NOMO-1 treated with DMSO at 0.1 percent for 48 hours (cell line): Measurements from ENCODE around the gene ASTN2.
"Not testable (repeated sequence)": the region's sequence is repeated elsewhere in the genome, so short reads cannot be mapped to it uniquely, and the experiment has no call there.

Experiments used
- DNase-seq: peaks from one replicate; lab custom pipeline; 2025; ENCODE audit not compliant: unreplicated experiment; lab: John Stamatoyannopoulos, UW

The ASTN2 gene

DNA sequence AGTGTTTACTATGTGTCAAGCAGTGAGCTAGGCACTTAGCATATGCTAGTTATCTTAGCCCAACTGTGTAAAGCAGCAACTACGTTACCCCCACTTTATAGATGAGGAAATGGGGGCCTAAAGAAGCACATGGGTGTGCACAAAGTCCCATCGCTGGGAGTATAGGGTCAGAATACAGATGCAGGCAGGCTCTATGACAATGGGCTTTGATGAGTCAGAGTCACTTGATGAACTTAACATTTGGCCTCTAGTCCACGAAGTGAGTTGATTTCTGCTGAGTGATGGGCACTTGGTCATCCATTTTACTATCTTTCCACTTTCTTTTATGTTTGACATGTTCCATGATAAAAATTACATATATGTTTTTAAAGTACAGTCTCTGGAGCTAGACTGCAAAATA lies 523.4 kb downstream of the ASTN2 start:
- DNase-seq: no peak

- DNase-seq: not testable (repeated sequence)
These were observed 526.4 kb downstream of the ASTN2 start for GRCh38 chr9:116888476-116888875.

- DNase-seq: no peak
These were observed 526.8 kb downstream of the ASTN2 start for GRCh38 chr9:116888066-116888465.

- no peak for DNase-seq
These were observed 531.2 kb downstream of the ASTN2 start for GRCh38 chr9:116883676-116884075.

- DNase-seq: no peak
These were observed 537.8 kb downstream of the ASTN2 start for GRCh38 chr9:116877072-116877471.

DNA sequence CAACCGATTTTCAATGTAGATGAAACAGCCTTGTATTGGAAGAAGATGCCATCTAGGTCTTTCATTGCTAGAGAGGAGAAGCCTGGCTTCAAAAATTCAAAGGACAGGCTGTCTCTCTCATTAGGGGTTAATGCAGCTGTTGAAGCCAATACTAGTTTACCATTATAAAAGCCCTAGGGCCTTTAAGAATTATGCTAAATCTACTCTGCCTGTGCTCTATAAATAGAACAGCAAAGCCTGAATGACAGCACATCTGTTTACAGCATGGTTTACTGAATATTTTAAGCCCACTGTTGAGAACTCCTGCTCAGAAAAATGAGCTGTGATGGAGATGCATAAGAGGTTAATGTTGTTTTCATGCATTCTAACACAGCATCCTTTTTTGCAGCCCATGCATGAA lies 539.3 kb downstream of the ASTN2 start:
- DNase-seq: no peak

- DNase-seq: no peak
These were observed 540.6 kb downstream of the ASTN2 start for GRCh38 chr9:116873937-116874914.

- no peak for DNase-seq
These were observed 541.4 kb downstream of the ASTN2 start for GRCh38 chr9:116873491-116873890.

DNA sequence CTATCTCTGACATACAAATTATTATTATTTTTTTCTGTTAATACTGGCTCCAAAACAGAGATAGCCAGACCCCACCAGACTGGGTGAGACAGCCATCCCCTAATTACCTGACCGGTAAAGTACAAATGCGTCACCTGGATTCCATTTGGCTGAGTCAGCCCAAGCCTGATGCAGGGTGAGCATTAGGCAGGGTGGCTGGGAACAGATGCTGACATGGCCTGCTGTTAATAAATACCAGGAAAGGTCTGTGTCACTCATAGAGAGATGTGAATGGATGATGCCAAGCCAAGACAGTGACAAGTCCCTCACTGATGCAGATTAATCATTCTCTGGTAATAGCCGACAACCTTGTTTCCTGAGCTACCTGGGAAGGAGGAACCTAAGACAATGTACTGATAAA lies 544.3 kb downstream of the ASTN2 start:
- no peak for DNase-seq

DNA sequence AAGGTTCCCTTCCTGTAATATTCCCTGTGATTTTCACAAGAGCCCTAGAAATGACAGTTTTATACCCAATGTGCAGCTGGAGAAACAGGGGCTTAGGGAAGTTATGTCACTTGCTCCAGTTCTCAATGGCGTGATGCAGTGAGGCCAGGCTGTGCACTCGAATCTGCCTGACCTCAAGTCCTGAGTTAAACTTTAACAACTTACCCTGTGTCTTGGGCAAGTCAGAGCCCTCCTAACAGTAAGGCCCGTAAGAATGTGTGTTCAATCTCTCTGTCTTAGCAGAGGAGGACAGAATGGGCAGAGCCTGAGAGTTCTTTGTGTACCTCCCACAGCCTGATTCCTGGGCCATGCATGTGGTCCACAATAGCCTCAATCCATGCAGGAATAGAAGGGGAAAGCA lies 546.7 kb downstream of the ASTN2 start:
- DNase-seq: no peak

GRCh38 chr9:116861321-116861720 lies 553.5 kb downstream of the ASTN2 start:
- DNase-seq: no peak

DNA sequence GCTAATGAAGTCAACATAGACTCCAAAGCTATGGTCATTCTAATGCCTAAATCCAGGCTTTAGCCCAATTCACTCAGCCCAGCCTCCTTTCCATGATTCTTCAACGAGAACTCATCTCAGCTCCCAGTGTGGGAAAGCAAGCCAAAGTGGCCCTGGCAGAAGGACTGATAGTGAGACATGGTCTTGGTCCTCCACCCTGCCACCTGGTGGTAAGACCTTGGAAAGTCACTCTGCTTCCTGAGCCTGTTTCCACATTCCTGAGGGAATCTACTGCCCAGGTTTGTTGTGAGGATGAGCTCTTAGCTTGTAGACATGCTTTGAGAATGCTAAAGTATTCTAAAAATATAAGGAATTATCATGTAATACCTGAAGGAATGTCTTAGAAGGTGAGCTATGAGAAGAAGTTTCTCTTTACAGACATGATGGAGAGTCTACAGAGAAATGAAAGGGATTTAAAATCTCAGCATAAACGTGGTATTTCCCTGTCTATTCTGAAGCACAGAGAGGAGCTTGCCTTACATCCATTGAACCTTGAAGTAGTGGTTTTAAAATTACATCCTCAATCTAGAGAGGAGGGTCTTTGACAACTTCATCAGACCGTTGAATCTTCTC lies 554.2 kb downstream of the ASTN2 start:
- no peak for DNase-seq

- DNase-seq: no peak
These were observed 555.1 kb downstream of the ASTN2 start for GRCh38 chr9:116859763-116860162.

DNA sequence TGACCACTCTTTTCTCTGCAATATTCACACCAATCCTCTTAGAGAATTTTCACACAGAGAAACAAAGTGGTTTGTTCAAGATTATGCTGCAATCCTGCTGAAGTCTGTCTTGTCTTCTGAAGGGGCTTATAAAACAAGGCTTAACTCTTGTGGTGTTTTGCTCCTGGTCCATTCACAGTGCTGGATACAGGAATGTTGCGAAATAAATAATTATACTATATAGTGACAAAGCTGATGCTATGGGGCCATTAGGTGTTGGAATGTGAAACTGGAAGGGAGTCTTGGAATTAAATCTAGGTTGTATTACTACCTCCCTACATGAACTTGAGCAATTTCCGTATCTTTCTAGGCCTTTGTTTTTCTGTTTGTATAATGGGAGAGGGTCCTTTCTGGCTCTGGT lies 557.5 kb downstream of the ASTN2 start:
- DNase-seq: no peak

DNA sequence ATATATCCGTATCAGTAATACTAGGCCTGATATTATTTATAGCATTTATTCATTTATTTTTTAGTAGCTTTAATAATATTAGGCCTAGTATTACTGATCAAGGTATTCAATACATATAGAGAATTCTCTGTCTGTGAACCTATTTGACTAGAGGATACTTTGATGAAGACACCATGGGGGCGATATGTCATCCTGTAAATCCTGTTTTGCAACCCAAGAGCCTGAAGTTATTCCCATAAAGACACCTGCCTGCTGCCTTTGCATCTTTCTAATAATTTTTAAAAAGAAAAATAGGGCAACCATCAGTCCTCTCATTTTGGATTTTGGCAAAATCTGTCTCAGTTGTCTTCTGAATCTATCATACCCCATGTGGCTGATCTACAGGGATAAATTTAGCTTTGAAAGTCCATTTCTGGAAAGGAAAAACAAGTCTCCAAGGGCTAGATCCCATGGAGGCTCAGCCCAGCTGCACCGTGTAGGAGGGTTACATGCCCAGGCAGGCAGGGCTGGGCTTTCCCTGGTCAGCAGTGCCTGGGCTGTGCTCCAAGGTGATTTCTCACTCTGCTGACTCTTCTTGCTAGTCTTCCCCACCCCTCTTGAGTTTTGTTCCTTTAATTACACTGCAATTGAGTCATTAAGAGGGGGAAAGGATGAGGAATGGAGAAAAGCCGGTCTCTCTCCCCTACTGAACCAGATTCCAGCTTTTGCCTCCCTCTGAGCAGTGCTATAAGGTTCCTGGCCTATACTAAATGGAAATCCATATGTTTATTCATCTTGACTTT lies 558.8 kb downstream of the ASTN2 start:
- no peak for DNase-seq

- DNase-seq: no peak
These were observed 565.1 kb downstream of the ASTN2 start for GRCh38 chr9:116849721-116850120.

DNA sequence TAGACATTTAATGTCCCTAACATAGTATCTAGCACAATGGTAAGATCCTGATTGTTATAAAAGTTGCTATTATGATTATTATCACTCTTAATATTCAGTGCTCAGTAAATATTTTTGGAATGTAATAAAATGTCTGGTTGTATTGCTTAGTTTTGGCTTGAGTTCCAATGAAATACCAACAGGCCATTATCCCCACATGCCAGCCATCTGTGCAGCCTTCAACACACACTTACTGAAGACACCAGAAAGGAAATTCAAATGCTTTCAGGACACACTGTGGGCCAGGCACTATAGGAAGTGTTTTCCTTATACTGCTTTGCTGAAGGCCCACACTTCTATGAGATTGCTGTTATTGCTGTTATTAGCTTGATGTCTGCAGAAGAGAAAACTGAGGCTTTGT lies 570.2 kb downstream of the ASTN2 start:
- no peak for DNase-seq

DNA sequence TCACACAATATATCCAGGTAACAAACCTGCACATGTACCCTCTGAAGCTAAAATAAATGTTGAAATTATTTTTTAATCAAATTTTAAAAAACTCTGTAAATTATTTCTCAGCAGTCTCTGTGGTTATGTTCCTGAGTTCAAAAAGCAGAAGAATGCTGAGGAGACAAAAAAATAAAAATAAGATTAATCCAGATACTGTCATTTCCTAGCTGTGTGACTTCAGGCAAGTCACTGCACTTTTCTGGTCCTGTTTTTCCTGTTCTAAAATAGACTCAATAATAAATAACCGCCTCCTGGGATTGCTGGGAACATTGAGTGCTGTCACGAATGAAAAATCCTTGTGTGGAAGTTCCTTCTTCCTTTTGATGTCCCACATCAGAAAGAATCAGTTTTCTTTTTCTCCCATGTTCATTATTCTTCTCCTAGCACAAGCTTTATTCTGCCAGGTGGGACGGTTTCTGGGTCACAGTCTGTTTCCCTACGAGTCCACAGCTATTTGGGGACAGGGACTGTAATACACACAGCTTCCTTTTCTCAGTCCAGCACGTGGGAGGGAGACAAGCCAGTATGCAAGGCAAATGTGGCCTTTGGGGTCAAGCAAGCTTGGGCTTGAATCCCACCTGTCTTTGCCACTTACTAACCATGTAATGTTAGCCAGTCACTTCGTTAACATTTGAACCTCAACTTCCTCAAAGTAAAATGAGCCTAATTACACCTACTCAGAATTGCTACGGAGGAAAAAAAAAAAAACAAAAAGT lies 570.8 kb downstream of the ASTN2 start:
- peak; percentile 3 for DNase-seq

GRCh38 chr9:116842658-116843057 lies 572.2 kb downstream of the ASTN2 start:
- no peak for DNase-seq

- not testable (repeated sequence) for DNase-seq
These were observed 576.4 kb downstream of the ASTN2 start for GRCh38 chr9:116838468-116838867.
